Pons (tissue), 1 donor: ENCODE results near the gene ARL2BP.

Experiments
- DNase-seq: peaks from one replicate; pipeline ENCODE4 v3.0.0-alpha.2; 2016; ENCODE audit warnings: low spot score

The ARL2BP gene

DNA sequence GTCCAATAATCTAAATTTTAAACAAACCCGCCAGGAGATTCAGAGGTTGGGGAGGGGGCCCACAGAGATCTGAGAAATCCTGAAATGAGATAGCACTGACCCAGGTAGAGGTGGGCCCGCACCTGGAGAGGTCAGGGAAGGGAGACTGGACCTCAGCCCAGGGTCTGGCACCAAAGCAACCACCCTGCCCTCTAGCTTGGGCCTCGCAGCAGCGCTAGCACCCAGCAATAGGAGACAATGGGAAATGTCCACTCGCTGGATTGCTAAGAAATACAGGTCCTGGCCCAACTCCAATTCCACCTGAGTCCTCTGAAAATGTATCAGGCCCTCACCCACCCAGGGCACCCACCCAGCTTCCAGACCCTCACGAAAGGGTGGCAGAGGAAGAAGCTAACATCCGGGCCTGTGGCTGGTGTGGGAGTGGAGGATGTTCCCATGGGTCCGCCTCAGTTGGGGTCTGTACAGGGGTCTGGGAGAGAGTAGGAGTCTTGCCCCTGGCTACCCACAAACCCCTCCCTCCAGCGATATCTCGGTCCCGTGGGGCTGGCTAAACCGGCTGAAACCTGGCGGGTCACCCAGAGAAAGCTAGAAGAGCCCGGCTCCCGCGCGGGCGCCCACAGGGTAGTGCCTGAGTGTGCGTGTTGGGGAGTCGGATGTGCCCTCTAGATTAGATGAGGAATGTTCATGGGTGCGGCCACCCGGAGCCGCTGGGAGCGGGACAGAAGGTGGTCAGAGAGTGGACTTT is 38.3 kb downstream of the ARL2BP start:
- DNase-seq, result no peak

- DNase-seq, result no peak
Observed at GRCh38 chr16:57283959-57284208, 38.8 kb downstream of the ARL2BP start.

DNA sequence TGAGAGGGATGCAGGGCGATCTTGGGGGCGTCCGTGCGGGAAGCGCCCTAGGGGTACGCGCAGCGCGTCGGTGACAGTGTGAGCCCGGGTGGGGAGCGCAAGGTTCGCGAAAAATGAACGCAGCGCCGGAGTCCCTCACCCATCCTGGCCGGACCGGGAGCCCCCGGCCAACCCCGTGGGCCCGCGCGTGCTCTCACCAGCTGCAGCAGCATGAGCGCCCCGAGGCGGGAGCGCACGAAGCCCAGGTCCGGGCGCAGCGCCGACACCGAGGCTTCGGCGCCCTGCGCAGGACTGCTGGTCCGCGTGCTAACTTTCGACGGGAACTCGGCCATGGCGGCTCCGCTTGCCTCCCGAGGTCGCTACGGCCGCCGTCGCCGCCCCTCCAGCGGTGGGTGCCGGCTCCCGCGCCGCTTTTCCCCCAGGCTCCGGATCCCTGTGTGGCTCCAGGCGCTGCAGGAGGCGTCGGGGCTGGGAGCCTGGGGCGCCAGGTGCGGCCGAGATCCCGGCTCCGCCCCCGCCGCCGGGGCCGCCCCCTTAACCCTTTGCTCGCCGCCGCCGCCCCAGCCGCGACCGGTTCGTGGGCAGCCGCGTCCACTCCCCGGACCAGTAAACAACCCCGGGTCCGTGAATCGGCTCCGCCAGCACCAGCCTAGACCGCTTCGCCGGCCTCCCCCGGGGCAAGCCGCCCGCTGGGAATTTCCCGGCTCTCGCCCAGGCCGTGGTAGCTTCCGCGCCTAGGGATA is 39.3 kb downstream of the ARL2BP start, which contains the start of gene PLLP:
PLLP (minus strand) TSS at position 464 of the 743 bp plus-strand sequence; CDS start at position 332, 132 bp downstream.
- DNase-seq, result peak; percentile 59

DNA sequence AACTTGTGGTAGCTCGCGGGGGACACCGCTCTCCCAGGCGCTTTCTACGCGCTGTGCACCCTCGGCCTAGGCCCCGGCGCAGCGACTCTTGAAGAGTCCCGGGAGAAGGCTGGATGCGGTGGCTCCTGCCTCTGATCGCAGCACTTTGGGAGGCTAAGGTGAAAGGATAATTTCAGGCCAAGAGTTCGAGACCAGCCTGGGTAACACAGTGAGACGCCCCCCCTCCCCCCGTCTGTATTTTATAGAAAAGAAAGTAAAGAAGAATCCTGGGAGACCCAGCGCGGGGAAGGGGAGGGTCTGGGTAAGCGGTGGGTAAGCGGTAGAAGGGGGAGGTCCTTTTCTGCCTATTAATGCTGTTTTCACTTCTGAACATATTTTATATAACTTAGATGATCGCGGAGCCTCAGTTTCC is 39.9 kb downstream of the ARL2BP start:
- DNase-seq, result no peak

- DNase-seq, result peak; percentile 4
Observed at GRCh38 chr16:57285379-57285778, 40.3 kb downstream of the ARL2BP start.

- peak; percentile 94 for DNase-seq
Observed at GRCh38 chr16:57289391-57290257, 44.6 kb downstream of the ARL2BP start.

DNA sequence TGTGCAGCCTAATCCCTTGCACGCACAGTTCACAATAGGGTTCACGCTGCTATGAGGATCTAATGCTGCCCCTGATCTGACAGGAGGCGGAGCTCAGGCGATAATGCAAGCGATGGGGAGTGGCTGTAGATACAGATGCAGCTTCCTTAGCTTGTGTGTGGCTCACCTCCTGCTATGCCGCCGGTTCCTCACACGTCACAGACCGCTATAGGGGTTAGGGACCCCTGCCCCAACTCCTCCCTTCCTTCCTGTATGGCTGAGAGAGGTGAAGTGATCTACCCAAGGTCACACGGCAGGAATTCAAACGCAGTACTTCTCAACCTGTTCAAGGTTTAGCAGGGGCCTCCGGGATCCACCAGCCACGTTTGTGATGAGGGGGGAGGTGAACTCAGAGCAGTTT is 52.8 kb downstream of the ARL2BP start:
- DNase-seq, result no peak

GRCh38 chr16:57299009-57299718 is 54.1 kb downstream of the ARL2BP start:
- no peak for DNase-seq

- DNase-seq, result peak; percentile 94
Observed at GRCh38 chr16:57299719-57300386, 54.8 kb downstream of the ARL2BP start.

GRCh38 chr16:57300387-57301125 is 55.5 kb downstream of the ARL2BP start:
- peak; percentile 100 for DNase-seq

DNA sequence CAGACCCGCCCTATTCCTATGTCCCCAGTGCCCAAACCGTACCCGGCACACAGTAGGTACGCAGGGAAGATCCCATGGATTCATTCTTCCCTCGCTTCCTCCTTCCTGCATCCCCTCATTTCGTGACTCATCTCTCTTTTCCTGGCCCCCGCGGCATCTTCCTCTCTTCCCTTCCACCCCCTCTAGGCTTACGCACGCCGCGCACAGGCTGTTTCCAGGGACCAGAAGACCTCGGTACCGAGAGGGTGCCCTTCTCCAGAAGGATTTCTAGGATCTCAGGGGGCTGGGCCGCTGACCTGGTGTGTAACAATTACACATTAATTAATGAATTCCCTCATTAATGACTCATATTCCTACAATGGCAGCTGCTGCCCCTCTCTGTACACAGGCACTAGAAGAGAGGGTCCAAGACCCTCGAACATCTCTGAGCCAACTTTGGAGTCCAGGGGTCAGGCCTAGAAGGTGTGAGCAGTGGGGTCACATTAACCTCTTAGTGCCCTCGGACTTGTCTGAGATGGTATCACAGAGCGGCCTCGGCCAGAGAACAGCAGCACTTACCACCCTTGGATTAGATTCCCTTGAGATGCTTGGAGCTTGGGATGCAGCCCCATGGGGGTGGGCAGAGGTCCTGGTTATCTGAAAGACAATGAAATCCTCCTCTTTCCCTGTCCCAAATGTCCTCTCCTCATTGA is 56.2 kb downstream of the ARL2BP start:
- no peak for DNase-seq
